Fibroblast of skin of right biceps (primary cell): ENCODE results near the gene HOXA7.

Experiments
- DNase-seq: peaks from one replicate; pipeline ENCODE4 v3.0.0-alpha.2; 2013

HOXA7 gene

GRCh38 chr7:27104341-27105058 is 52.0 kb downstream of the HOXA7 start:
- no peak for DNase-seq
